SK-N-SH treated with all-trans-retinoic acid at 6 μM for 48 hours (cell line): ENCODE data around the gene M1AP.

Experiments
- ATAC-seq: fragments of 200-7000 bp; cut with Tn5 transposase; 3 replicates; pipeline ENCODE4 v1.9.1; 2020; ENCODE audit warnings: mild to moderate bottlenecking, moderate library complexity
- ARNTL ChIP-seq: fragments of 450-650 bp; formaldehyde crosslinking; IDR thresholded peaks from 2 replicates; pipeline ENCODE4 v1.5.0; 2020; ENCODE audit warnings: low read depth, mild to moderate bottlenecking, moderate library complexity, borderline replicate concordance
- BACH2 ChIP-seq: fragments of 250-450 bp; sonication (Bioruptor Pico); IDR thresholded peaks from 2 replicates; pipeline ENCODE4 v1.9.0; 2021; ENCODE audit warnings: mild to moderate bottlenecking, borderline replicate concordance
- CREB5 ChIP-seq: fragments of 250-450 bp; sonication (Bioruptor Pico); IDR thresholded peaks from 2 replicates; pipeline ENCODE4 v1.5.1; 2020; ENCODE audit warnings: low read depth, mild to moderate bottlenecking, moderate library complexity
- CSDC2 ChIP-seq: fragments of 250-450 bp; sonication (Bioruptor Pico); IDR thresholded peaks from 2 replicates; pipeline ENCODE4 v1.5.0; 2020; ENCODE audit warnings: mild to moderate bottlenecking, moderate library complexity
- GLIS3 ChIP-seq: fragments of 250-450 bp; sonication (Bioruptor Pico); IDR thresholded peaks from 2 replicates; pipeline ENCODE4 v1.5.0; 2020; ENCODE audit warnings: mild to moderate bottlenecking, moderate library complexity
- ISL1 ChIP-seq: fragments of 250-450 bp; sonication (Bioruptor Pico); IDR thresholded peaks from 2 replicates; pipeline ENCODE4 v2.1.2; 2022; ENCODE audit warnings: mild to moderate bottlenecking, moderate library complexity
- OSR1 ChIP-seq: fragments of 250-450 bp; sonication (Bioruptor Pico); IDR thresholded peaks from 2 replicates; pipeline ENCODE4 v1.8.0; 2022; ENCODE audit warnings: moderate library complexity, mild to moderate bottlenecking, inconsistent platforms
- PPARA ChIP-seq: fragments of 250-450 bp; sonication (Bioruptor Pico); IDR thresholded peaks from 2 replicates; pipeline ENCODE4 v1.5.0; 2020; ENCODE audit warnings: mild to moderate bottlenecking, borderline replicate concordance
- SNAI2 ChIP-seq: fragments of 250-450 bp; sonication (Bioruptor Pico); IDR thresholded peaks from 2 replicates; pipeline ENCODE4 v1.5.0; 2020; ENCODE audit warnings: mild to moderate bottlenecking, moderate library complexity
- TCF4 ChIP-seq: fragments of 250-450 bp; sonication (Bioruptor Pico); IDR thresholded peaks from 2 replicates; pipeline ENCODE4 v1.8.0; 2021; ENCODE audit warnings: mild to moderate bottlenecking, moderate library complexity, borderline replicate concordance
- ZC3H10 ChIP-seq: fragments of 250-450 bp; sonication (Bioruptor Pico); IDR thresholded peaks from 2 replicates; pipeline ENCODE4 v1.5.1; 2021; ENCODE audit warnings: mild to moderate bottlenecking, moderate library complexity
- ZFP3 ChIP-seq: fragments of 250-450 bp; sonication (Bioruptor Pico); IDR thresholded peaks from 2 replicates; pipeline ENCODE4 v1.5.0; 2020; ENCODE audit warnings: mild to moderate bottlenecking, moderate library complexity
- ZFP30 ChIP-seq: fragments of 450-650 bp; formaldehyde crosslinking; IDR thresholded peaks from 2 replicates; pipeline ENCODE4 v1.5.0; 2022; ENCODE audit warnings: mild to moderate bottlenecking, moderate library complexity
- ZNF70 ChIP-seq: fragments of 450-650 bp; formaldehyde crosslinking; IDR thresholded peaks from 2 replicates; pipeline ENCODE4 v1.5.0; 2020; ENCODE audit warnings: mild to moderate bottlenecking, moderate library complexity
- ZNF8 ChIP-seq: fragments of 450-650 bp; formaldehyde crosslinking; IDR thresholded peaks from 2 replicates; pipeline ENCODE4 v1.5.0; 2020; ENCODE audit warnings: mild to moderate bottlenecking, moderate library complexity
- TF ChIP-seq, protein P1 (sequence below): fragments of 250-450 bp; sonication (Bioruptor Pico); IDR thresholded peaks from 2 replicates; pipeline ENCODE4 v1.8.0; 2020; ENCODE audit warnings: mild to moderate bottlenecking, moderate library complexity, borderline replicate concordance
- TF ChIP-seq, protein P2 (sequence below): fragments of 250-450 bp; sonication (Bioruptor Pico); IDR thresholded peaks from 2 replicates; pipeline ENCODE4 v1.8.0; 2021; ENCODE audit warnings: low read depth, mild to moderate bottlenecking, moderate library complexity, borderline replicate concordance
- TF ChIP-seq, protein P3 (sequence below): fragments of 250-450 bp; sonication (Bioruptor Pico); IDR thresholded peaks from 2 replicates; pipeline ENCODE4 v1.5.1; 2021; ENCODE audit warnings: mild to moderate bottlenecking, moderate library complexity
- TF ChIP-seq, protein P4 (sequence below): fragments of 250-450 bp; sonication (Bioruptor Pico); IDR thresholded peaks from 2 replicates; pipeline ENCODE4 v1.5.0; 2020; ENCODE audit warnings: mild to moderate bottlenecking, moderate library complexity

M1AP gene

GRCh38 chr2:74675090-74675489, 27.0 kb upstream of the M1AP start:
- peak; percentile 49; the same call in 2 of the 3 replicates for ATAC-seq
- no peak for TF ChIP-seq ZFP3 (CRISPR knock-in tag)
- TF ChIP-seq GLIS3: no peak
- TF ChIP-seq, protein P1, sequence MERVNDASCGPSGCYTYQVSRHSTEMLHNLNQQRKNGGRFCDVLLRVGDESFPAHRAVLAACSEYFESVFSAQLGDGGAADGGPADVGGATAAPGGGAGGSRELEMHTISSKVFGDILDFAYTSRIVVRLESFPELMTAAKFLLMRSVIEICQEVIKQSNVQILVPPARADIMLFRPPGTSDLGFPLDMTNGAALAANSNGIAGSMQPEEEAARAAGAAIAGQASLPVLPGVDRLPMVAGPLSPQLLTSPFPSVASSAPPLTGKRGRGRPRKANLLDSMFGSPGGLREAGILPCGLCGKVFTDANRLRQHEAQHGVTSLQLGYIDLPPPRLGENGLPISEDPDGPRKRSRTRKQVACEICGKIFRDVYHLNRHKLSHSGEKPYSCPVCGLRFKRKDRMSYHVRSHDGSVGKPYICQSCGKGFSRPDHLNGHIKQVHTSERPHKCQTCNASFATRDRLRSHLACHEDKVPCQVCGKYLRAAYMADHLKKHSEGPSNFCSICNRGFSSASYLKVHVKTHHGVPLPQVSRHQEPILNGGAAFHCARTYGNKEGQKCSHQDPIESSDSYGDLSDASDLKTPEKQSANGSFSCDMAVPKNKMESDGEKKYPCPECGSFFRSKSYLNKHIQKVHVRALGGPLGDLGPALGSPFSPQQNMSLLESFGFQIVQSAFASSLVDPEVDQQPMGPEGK (CRISPR knock-in tag): no peak
- TF ChIP-seq, protein P2, sequence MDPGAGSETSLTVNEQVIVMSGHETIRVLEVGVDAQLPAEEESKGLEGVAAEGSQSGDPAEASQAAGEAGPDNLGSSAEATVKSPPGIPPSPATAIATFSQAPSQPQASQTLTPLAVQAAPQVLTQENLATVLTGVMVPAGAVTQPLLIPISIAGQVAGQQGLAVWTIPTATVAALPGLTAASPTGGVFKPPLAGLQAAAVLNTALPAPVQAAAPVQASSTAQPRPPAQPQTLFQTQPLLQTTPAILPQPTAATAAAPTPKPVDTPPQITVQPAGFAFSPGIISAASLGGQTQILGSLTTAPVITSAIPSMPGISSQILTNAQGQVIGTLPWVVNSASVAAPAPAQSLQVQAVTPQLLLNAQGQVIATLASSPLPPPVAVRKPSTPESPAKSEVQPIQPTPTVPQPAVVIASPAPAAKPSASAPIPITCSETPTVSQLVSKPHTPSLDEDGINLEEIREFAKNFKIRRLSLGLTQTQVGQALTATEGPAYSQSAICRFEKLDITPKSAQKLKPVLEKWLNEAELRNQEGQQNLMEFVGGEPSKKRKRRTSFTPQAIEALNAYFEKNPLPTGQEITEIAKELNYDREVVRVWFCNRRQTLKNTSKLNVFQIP: no peak
- no peak for TF ChIP-seq ARNTL (CRISPR knock-in tag)
- no peak for TF ChIP-seq BACH2
- TF ChIP-seq OSR1: no peak
- no peak for TF ChIP-seq ISL1 (CRISPR knock-in tag)
- no peak for TF ChIP-seq ZNF8 (CRISPR knock-in tag)
- no peak for TF ChIP-seq PPARA (CRISPR knock-in tag)
- no peak for TF ChIP-seq ZNF70 (CRISPR knock-in tag)
- no peak for TF ChIP-seq SNAI2
- TF ChIP-seq, protein P3, sequence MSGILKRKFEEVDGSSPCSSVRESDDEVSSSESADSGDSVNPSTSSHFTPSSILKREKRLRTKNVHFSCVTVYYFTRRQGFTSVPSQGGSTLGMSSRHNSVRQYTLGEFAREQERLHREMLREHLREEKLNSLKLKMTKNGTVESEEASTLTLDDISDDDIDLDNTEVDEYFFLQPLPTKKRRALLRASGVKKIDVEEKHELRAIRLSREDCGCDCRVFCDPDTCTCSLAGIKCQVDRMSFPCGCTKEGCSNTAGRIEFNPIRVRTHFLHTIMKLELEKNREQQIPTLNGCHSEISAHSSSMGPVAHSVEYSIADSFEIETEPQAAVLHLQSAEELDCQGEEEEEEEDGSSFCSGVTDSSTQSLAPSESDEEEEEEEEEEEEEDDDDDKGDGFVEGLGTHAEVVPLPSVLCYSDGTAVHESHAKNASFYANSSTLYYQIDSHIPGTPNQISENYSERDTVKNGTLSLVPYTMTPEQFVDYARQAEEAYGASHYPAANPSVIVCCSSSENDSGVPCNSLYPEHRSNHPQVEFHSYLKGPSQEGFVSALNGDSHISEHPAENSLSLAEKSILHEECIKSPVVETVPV: no peak
- no peak for TF ChIP-seq ZFP30 (CRISPR knock-in tag)
- no peak for TF ChIP-seq CREB5
- TF ChIP-seq, protein P4, sequence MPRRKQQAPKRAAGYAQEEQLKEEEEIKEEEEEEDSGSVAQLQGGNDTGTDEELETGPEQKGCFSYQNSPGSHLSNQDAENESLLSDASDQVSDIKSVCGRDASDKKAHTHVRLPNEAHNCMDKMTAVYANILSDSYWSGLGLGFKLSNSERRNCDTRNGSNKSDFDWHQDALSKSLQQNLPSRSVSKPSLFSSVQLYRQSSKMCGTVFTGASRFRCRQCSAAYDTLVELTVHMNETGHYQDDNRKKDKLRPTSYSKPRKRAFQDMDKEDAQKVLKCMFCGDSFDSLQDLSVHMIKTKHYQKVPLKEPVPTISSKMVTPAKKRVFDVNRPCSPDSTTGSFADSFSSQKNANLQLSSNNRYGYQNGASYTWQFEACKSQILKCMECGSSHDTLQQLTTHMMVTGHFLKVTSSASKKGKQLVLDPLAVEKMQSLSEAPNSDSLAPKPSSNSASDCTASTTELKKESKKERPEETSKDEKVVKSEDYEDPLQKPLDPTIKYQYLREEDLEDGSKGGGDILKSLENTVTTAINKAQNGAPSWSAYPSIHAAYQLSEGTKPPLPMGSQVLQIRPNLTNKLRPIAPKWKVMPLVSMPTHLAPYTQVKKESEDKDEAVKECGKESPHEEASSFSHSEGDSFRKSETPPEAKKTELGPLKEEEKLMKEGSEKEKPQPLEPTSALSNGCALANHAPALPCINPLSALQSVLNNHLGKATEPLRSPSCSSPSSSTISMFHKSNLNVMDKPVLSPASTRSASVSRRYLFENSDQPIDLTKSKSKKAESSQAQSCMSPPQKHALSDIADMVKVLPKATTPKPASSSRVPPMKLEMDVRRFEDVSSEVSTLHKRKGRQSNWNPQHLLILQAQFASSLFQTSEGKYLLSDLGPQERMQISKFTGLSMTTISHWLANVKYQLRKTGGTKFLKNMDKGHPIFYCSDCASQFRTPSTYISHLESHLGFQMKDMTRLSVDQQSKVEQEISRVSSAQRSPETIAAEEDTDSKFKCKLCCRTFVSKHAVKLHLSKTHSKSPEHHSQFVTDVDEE: no peak
- TF ChIP-seq TCF4 (CRISPR knock-in tag): no peak
- TF ChIP-seq, all 23 proteins: peak for 0

- no peak for ATAC-seq
- no peak for TF ChIP-seq ARNTL (CRISPR knock-in tag)
- TF ChIP-seq CSDC2 (CRISPR knock-in tag): no peak
- no peak for TF ChIP-seq SNAI2
- TF ChIP-seq, protein P3: no peak
- no peak for TF ChIP-seq ISL1 (CRISPR knock-in tag)
Measured at GRCh38 chr2:74673826-74674528, 25.8 kb upstream of the M1AP start.

GRCh38 chr2:74671479-74671878, 23.3 kb upstream of the M1AP start:
- peak; percentile 57; the same call in 2 of the 3 replicates for ATAC-seq
- TF ChIP-seq, protein P3: no peak
- TF ChIP-seq, protein P1 (CRISPR knock-in tag): no peak
- TF ChIP-seq PPARA (CRISPR knock-in tag): no peak
- TF ChIP-seq ZC3H10 (CRISPR knock-in tag): no peak
- no peak for TF ChIP-seq BACH2
- no peak for TF ChIP-seq ZFP3 (CRISPR knock-in tag)
- no peak for TF ChIP-seq ISL1 (CRISPR knock-in tag)
- no peak for TF ChIP-seq TCF4 (CRISPR knock-in tag)
- TF ChIP-seq ZNF70 (CRISPR knock-in tag): no peak
- TF ChIP-seq CSDC2 (CRISPR knock-in tag): no peak
- no peak for TF ChIP-seq SNAI2
- TF ChIP-seq GLIS3: no peak
- TF ChIP-seq OSR1: no peak
- TF ChIP-seq ZFP30 (CRISPR knock-in tag): no peak
